OCI-LY7 (cell line): ENCODE measurements around the gene C3orf18. TPM values are rescaled to one million over a fixed set of nuclear protein-coding genes. Genes with fewer than 3 reads are reported as not detected.

Experiments
- BruUV-seq: library from RNA; stranded (reverse); fragments of 400-500 nt; replicated peaks from 2 replicates; lab custom pipeline; 2021; lab: Mats Ljungman, UMichigan
- CTCF ChIA-PET: fragments of 300-600 bp; sonication (Branson Sonifier 250); formaldehyde crosslinking; loops from one replicate; lab custom pipeline; 2022; ENCODE audit warnings: antibody characterized with exemption; ENCODE audit not compliant: unreplicated experiment; lab: Charles Lee
- POLR2A ChIA-PET: fragments of 300-600 bp; sonication (Branson Sonifier 250); formaldehyde crosslinking; loops from one replicate; lab custom pipeline; 2022; ENCODE audit warnings: antibody characterized with exemption; lab: Charles Lee
- DNase-seq: peaks from one replicate; pipeline ENCODE4 v3.0.0-alpha.2; 2015; ENCODE audit warnings: low spot score
- H2AFZ ChIP-seq: fragments of 200-600 bp; sonication (generic), shearing (Covaris generic); 2 replicates; pipeline ENCODE4 v1.6.1; 2014; ENCODE audit warnings: mild to moderate bottlenecking, antibody characterized with exemption, low read length, moderate library complexity
- H3K27ac ChIP-seq: fragments of 200-600 bp; sonication (generic); 2 replicates; pipeline ENCODE4 v1.5.1; 2014; ENCODE audit warnings: mixed run types, low read depth, mild to moderate bottlenecking, moderate library complexity, low read length, inconsistent platforms; ENCODE audit not compliant: poor library complexity, severe bottlenecking
- H3K36me3 ChIP-seq: fragments of 200-600 bp; sonication (generic); 2 replicates; pipeline ENCODE4 v1.6.1; 2014; ENCODE audit warnings: mild to moderate bottlenecking, antibody characterized with exemption, low read length, moderate library complexity, mixed read lengths; ENCODE audit not compliant: insufficient read depth
- H3K4me1 ChIP-seq: fragments of 200-600 bp; sonication (generic); 2 replicates; pipeline ENCODE4 v1.5.1; 2014; ENCODE audit warnings: mild to moderate bottlenecking, low read length; ENCODE audit not compliant: insufficient read depth, poor library complexity, severe bottlenecking
- H3K4me2 ChIP-seq: fragments of 200-600 bp; sonication (generic); 2 replicates; pipeline ENCODE4 v1.6.1; 2014; ENCODE audit warnings: mild to moderate bottlenecking, low read length
- H3K4me3 ChIP-seq: fragments of 200-600 bp; sonication (generic); 2 replicates; pipeline ENCODE4 v1.5.1; 2014; ENCODE audit warnings: mild to moderate bottlenecking, low read depth, low read length; ENCODE audit not compliant: poor library complexity, severe bottlenecking
- H3K79me2 ChIP-seq: fragments of 200-600 bp; sonication (generic); 2 replicates; pipeline ENCODE4 v1.6.1; 2016; ENCODE audit warnings: low read depth, mild to moderate bottlenecking, low read length, moderate library complexity, mixed read lengths; ENCODE audit not compliant: insufficient read depth
- H3K9me2 ChIP-seq: fragments of 200-600 bp; sonication (generic); 2 replicates; pipeline ENCODE4 v1.6.1; 2016; ENCODE audit warnings: mild to moderate bottlenecking, low read length, mixed read lengths; ENCODE audit not compliant: insufficient read depth
- H3K9me3 ChIP-seq: fragments of 200-600 bp; sonication (generic); 2 replicates; pipeline ENCODE4 v1.6.1; 2014; ENCODE audit warnings: mild to moderate bottlenecking, mixed run types, low read length, mixed read lengths
- H4K20me1 ChIP-seq: fragments of 200-600 bp; sonication (generic); 2 replicates; pipeline ENCODE4 v1.6.1; 2014; ENCODE audit warnings: mild to moderate bottlenecking, antibody characterized with exemption, low read length, moderate library complexity, mixed read lengths; ENCODE audit not compliant: insufficient read depth
- EZH2phosphoT487 ChIP-seq: fragments of 200-600 bp; sonication (generic); IDR thresholded peaks from 2 replicates; pipeline ENCODE4 v1.6.1; 2018; ENCODE audit warnings: low read depth, borderline replicate concordance, mild to moderate bottlenecking, mixed run types, antibody characterized with exemption, low read length, moderate library complexity, mixed read lengths
- intact Hi-C: fragments of 100-400 bp; cut with micrococcal nuclease; formaldehyde crosslinking; loops from one replicate; pipeline ENCODE4 v1.10.0; 2022; ENCODE audit not compliant: unreplicated experiment
- total RNA-seq, 2 experiments: library from RNA; depleted of rRNA in 1 of 2; stranded (reverse); fragments of >200 nt in 1 of 2; shearing (Covaris generic) in 1 of 2; gene quantifications; 2 replicates each; pipeline ENCODE4 v1.2.3, GENCODE V29; 2014 to 2022
- TF ChIP-seq, protein P1 (sequence below): fragments of 200-600 bp; sonication (generic); conservative IDR thresholded peaks from 2 replicates; pipeline ENCODE4 v1.5.1; 2014; ENCODE audit warnings: mild to moderate bottlenecking, antibody characterized with exemption, low read length, moderate library complexity, mixed read lengths

C3orf18 gene
- total RNA-seq, 2 experiments from 2014 or later: 8.0 to 9.5 TPM

DNA sequence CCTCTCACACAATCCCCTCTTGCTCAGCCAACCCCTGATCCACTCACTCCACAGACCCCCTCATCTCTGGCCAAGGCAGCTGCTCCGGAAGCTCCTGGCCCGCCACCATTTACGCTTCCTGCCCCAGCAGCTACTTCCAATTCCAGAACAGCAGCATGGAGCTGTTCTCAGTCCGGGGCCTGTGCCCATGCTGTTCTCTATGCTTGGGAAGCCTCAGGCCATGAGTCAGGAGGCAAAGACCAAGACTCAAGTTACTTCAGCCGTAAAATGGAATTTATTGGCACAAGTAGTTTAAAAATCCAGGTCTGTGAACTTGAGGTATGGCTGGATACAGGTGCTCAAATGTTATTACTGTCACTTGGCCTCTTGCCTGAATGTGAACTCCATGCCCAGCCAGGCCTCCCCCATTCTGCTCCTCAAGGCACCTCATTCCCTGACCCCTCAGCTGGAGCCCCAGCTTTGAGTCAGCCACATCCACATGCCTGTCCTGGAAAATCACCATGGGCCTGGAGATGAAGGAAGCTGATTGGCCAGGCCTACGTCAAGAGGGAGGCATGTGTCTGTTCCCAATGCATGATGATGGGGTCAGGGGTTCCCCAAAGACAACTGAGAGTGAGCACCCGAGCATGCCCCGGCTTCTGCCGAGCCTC lies 32.7 kb downstream of the C3orf18 start:
- CTCF ChIA-PET: no interaction called here
- intact Hi-C loops: no loop called here
- Histone ChIP-seq H4K20me1 (no peaks in the 10 kb centered on the region), H3K4me2 (no peak overlapping the region), H3K4me3 (no peak overlapping the region), H3K79me2 (no peaks in the 10 kb centered on the region), H3K9me2 (no peaks in the 10 kb centered on the region), H3K36me3 (no peaks in the 10 kb centered on the region), H2AFZ (no peak overlapping the region), H3K27ac (no peak overlapping the region), H3K9me3 (no peaks in the 10 kb centered on the region), H3K4me1 (no peaks in the 10 kb centered on the region)
- POLR2A ChIA-PET: no interaction called here
- no TSS peak for BruUV-seq
- TF ChIP-seq, protein P1, sequence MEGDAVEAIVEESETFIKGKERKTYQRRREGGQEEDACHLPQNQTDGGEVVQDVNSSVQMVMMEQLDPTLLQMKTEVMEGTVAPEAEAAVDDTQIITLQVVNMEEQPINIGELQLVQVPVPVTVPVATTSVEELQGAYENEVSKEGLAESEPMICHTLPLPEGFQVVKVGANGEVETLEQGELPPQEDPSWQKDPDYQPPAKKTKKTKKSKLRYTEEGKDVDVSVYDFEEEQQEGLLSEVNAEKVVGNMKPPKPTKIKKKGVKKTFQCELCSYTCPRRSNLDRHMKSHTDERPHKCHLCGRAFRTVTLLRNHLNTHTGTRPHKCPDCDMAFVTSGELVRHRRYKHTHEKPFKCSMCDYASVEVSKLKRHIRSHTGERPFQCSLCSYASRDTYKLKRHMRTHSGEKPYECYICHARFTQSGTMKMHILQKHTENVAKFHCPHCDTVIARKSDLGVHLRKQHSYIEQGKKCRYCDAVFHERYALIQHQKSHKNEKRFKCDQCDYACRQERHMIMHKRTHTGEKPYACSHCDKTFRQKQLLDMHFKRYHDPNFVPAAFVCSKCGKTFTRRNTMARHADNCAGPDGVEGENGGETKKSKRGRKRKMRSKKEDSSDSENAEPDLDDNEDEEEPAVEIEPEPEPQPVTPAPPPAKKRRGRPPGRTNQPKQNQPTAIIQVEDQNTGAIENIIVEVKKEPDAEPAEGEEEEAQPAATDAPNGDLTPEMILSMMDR: no peak
- TF ChIP-seq EZH2phosphoT487: no peak
- DNase-seq: no peak

DNA sequence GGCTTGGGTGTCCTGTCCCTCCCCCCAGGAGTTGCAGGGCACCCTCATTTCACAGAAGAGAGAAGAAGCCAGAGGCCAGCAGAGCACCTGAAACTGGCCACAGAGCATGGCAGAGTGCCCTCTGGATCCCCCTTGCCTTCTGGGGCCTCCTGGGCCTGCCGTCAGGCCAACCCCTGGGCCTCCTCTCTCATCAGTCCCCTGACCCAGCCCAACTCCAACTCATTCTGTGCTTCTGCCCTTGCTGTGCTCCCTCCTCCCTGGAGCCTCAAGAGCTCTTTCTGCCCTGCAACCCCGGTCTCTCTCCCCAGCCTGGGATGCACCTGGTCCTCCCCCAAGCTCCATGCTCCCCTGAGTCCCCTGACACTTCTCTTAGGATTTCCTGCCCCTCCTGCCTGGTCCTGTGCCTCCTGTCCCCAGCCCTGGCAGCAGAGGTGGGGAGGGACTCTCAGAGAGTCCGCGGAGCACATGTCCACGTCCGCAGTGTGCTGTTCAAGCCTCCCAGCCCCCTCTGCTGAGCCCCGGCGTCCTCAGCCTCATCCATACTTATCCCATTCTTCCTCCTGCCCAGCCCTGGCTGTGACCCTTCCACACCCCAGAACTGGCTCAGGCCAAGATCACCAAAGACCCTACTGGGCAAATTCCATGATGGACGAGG lies 33.6 kb downstream of the C3orf18 start:
- POLR2A ChIA-PET: no interaction called here
- CTCF ChIA-PET: no interaction called here

More for the DNA sequence above, 33.6 kb downstream of the C3orf18 start:
- Histone ChIP-seq H3K27ac (no peak overlapping the region), H3K79me2 (no peaks in the 10 kb centered on the region), H3K4me2 (no peak overlapping the region), H4K20me1 (no peaks in the 10 kb centered on the region), H3K36me3 (no peaks in the 10 kb centered on the region), H3K4me1 (no peaks in the 10 kb centered on the region), H3K9me3 (no peaks in the 10 kb centered on the region), H3K4me3 (no peak overlapping the region), H2AFZ (no peak overlapping the region), H3K9me2 (no peaks in the 10 kb centered on the region)
- no TSS peak for BruUV-seq
- DNase-seq: no peak
- intact Hi-C loops: no loop called here
- no peak for TF ChIP-seq EZH2phosphoT487
- TF ChIP-seq, protein P1: no peak
